WI38 (cell line): ENCODE results near the gene MGMT.

Experiments used
- H3K4me3 ChIP-seq: 2 replicates; pipeline ENCODE4 v1.5.1; 2011; ENCODE audit warnings: low read depth, mild to moderate bottlenecking, control low read depth, low read length
- CTCF ChIP-seq: IDR thresholded peaks from 2 replicates; pipeline ENCODE4 v1.5.1; 2012; ENCODE audit warnings: low read depth, mild to moderate bottlenecking, control low read depth, low read length

The MGMT gene

GRCh38 chr10:129604333-129605032 is 137.4 kb downstream of the MGMT start:
- TF ChIP-seq CTCF = no peak
- no peak overlapping the region for H3K4me3 ChIP-seq

- H3K4me3 ChIP-seq = no peak overlapping the region
- no peak for TF ChIP-seq CTCF
Measured at GRCh38 chr10:129605266-129605985, 138.4 kb downstream of the MGMT start.

- no peak for TF ChIP-seq CTCF
Measured at GRCh38 chr10:129605986-129606518, 139.0 kb downstream of the MGMT start.

GRCh38 chr10:129607607-129608109 is 140.6 kb downstream of the MGMT start:
- TF ChIP-seq CTCF = no peak
- no peak overlapping the region for H3K4me3 ChIP-seq

More at GRCh38 chr10:129605986-129606518, 139.0 kb downstream of the MGMT start:
- no peak overlapping the region for H3K4me3 ChIP-seq

GRCh38 chr10:129608653-129609052 is 141.6 kb downstream of the MGMT start:
- no peak for TF ChIP-seq CTCF
- no peak overlapping the region for H3K4me3 ChIP-seq

GRCh38 chr10:129609551-129609950 is 142.5 kb downstream of the MGMT start:
- no peak overlapping the region for H3K4me3 ChIP-seq
- no peak for TF ChIP-seq CTCF
